NCI-H2029 treated with DMSO at 0.1 percent for 48 hours (cell line): ENCODE results near the gene TAC1.
A peak's percentile ranks its signal among the peaks of the same experiment; 100 is the strongest.
"Not testable (repeated sequence)": the region's sequence is repeated elsewhere in the genome, so short reads cannot be mapped to it uniquely, and the experiment has no call there.

Experiments used
- DNase-seq: peaks from one replicate; lab custom pipeline; 2025; lab: John Stamatoyannopoulos, UW

The TAC1 gene

GRCh38 chr7:97731736-97732564 is at the start of gene TAC1:
Gene TAC1, plus strand, starts transcription at chr7:97732086. Its CDS starts 527 bp downstream, at chr7:97732613.
- no peak for DNase-seq

- DNase-seq = no peak
Observed at GRCh38 chr7:97685952-97686351, 45.9 kb upstream of the TAC1 start.

- no peak for DNase-seq
Observed at GRCh38 chr7:97693586-97693985, 38.3 kb upstream of the TAC1 start.

- no peak for DNase-seq
Observed at GRCh38 chr7:97694355-97694754, 37.5 kb upstream of the TAC1 start.

GRCh38 chr7:97697396-97697795 is 34.5 kb upstream of the TAC1 start:
- DNase-seq = no peak

GRCh38 chr7:97722386-97722785 is 9.5 kb upstream of the TAC1 start:
- DNase-seq = no peak

GRCh38 chr7:97732565-97733275 is 834 bp downstream of the TAC1 start:
- DNase-seq = no peak

GRCh38 chr7:97733276-97734161 is 1.6 kb downstream of the TAC1 start:
- DNase-seq = no peak

GRCh38 chr7:97734255-97734654 is 2.4 kb downstream of the TAC1 start:
- DNase-seq = no peak

- DNase-seq = no peak
Observed at GRCh38 chr7:97735075-97735474, 3.2 kb downstream of the TAC1 start.

- no peak for DNase-seq
Observed at GRCh38 chr7:97748482-97748881, 16.6 kb downstream of the TAC1 start.

- DNase-seq = no peak
Observed at GRCh38 chr7:97751566-97751965, 19.7 kb downstream of the TAC1 start.

GRCh38 chr7:97752215-97752614 is 20.3 kb downstream of the TAC1 start:
- DNase-seq = no peak

- DNase-seq = no peak
Observed at GRCh38 chr7:97757824-97758223, 25.9 kb downstream of the TAC1 start.

- DNase-seq = no peak
Observed at GRCh38 chr7:97770850-97771249, 39.0 kb downstream of the TAC1 start.

GRCh38 chr7:97771576-97771975 is 39.7 kb downstream of the TAC1 start:
- peak; percentile 13 for DNase-seq

GRCh38 chr7:97772045-97772901 is 40.4 kb downstream of the TAC1 start:
- DNase-seq = peak; percentile 61

GRCh38 chr7:97786398-97786797 is 54.5 kb downstream of the TAC1 start:
- not testable (repeated sequence) for DNase-seq
